H1 (cell line): Measurements from ENCODE around the gene KANSL1. TPM values are rescaled to one million over a fixed set of nuclear protein-coding genes. Genes with fewer than 3 reads are reported as not detected.

ENCODE experiments used
- CTCF ChIA-PET: fragments of 300-600 bp; sonication (Branson Sonifier 250); formaldehyde crosslinking; loops from one replicate; lab custom pipeline; 2021; ENCODE audit not compliant: partially characterized antibody; lab: Charles Lee
- POLR2A ChIA-PET: fragments of 300-600 bp; sonication (Branson Sonifier 250); formaldehyde crosslinking; loops from one replicate; lab custom pipeline; 2021; ENCODE audit warnings: inconsistent platforms; ENCODE audit not compliant: partially characterized antibody; lab: Charles Lee
- DNase-seq, 2 experiments: peaks; one replicate each; pipeline versions ENCODE4 v3.0.0 to v3.0.0-alpha.2; 2010 to 2022; ENCODE audit warnings: low spot score in 2 of 2, low read depth in 1 of 2, mixed read lengths in 1 of 2
- FAIRE-seq: peaks from 2 replicates; lab custom pipeline; 2011; peaks lifted over from hg19 to GRCh38; lab: Jason Lieb, UNC
- H2AFZ ChIP-seq: 2 replicates; pipeline ENCODE4 v1.8.1; 2012; ENCODE audit warnings: low read length, inconsistent platforms
- H2AK5ac ChIP-seq: 2 replicates; pipeline ENCODE4 v1.6.1; 2013; ENCODE audit warnings: low read depth, low read length
- H2BK120ac ChIP-seq: replicated peaks from 2 replicates; pipeline ENCODE3; 2013; ENCODE audit warnings: low read depth, low read length, inconsistent platforms
- H2BK12ac ChIP-seq: 2 replicates; pipeline ENCODE4 v1.6.1; 2013; ENCODE audit warnings: low read depth, low read length
- H2BK15ac ChIP-seq: 2 replicates; pipeline ENCODE4 v1.6.1; 2013; ENCODE audit warnings: low read length
- H2BK20ac ChIP-seq: 2 replicates; pipeline ENCODE4 v1.6.1; 2013; ENCODE audit warnings: low read length
- H2BK5ac ChIP-seq: 2 replicates; pipeline ENCODE4 v1.6.1; 2013; ENCODE audit warnings: low read depth, low read length
- H3K14ac ChIP-seq: 2 replicates; pipeline ENCODE4 v1.6.1; 2013; ENCODE audit warnings: inconsistent platforms; ENCODE audit not compliant: insufficient read length
- H3K18ac ChIP-seq: 2 replicates; pipeline ENCODE4 v1.6.1; 2013; ENCODE audit warnings: low read length; ENCODE audit errors: extremely low read depth
- H3K23ac ChIP-seq: 2 replicates; pipeline ENCODE4 v1.6.1; 2013; ENCODE audit warnings: inconsistent platforms; ENCODE audit not compliant: insufficient read length
- H3K23me2 ChIP-seq: 2 replicates; pipeline ENCODE4 v1.6.1; 2013; ENCODE audit warnings: low read depth, low read length
- H3K27ac ChIP-seq: 2 replicates; pipeline ENCODE4 v1.6.1; 2011; ENCODE audit warnings: low read depth, low read length, inconsistent platforms
- H3K27me3 ChIP-seq, 4 experiments: replicated peaks in 1 of 4; 1 replicate in 1 of 4; 2 replicates in 3 of 4; pipeline versions ENCODE4 v1.6.1 to v1.8.1; 2011 to 2013; ENCODE audit warnings: low read length in 3 of 4, mild to moderate bottlenecking in 3 of 4, inconsistent platforms in 2 of 4, mixed read lengths in 2 of 4, moderate library complexity in 1 of 4; ENCODE audit not compliant: control insufficient read depth in 3 of 4, insufficient read depth in 3 of 4; ENCODE audit errors: extremely low read depth in 1 of 4
- H3K36me3 ChIP-seq, 4 experiments: 2 replicates each; pipeline versions ENCODE4 v1.6.1 to v1.8.1; 2011 to 2013; ENCODE audit warnings: mild to moderate bottlenecking in 4 of 4, low read length in 3 of 4, moderate library complexity in 2 of 4, control low read depth in 1 of 4, inconsistent platforms in 1 of 4; ENCODE audit not compliant: insufficient read depth in 4 of 4, control insufficient read depth in 2 of 4
- H3K4ac ChIP-seq: replicated peaks from 2 replicates; pipeline ENCODE3; 2013; ENCODE audit warnings: low read length, low read depth, mixed read lengths, inconsistent platforms; ENCODE audit not compliant: insufficient read length
- H3K4me1 ChIP-seq, 4 experiments: replicated peaks in 1 of 4; 1 replicate in 1 of 4; 2 replicates in 3 of 4; pipeline versions ENCODE4 v1.6.1 to v1.8.1; 2011 to 2013; ENCODE audit warnings: low read length in 3 of 4, inconsistent platforms in 2 of 4, mixed read lengths in 1 of 4; ENCODE audit not compliant: insufficient read depth in 4 of 4, control insufficient read depth in 3 of 4
- H3K4me2 ChIP-seq, 2 experiments: 2 replicates each; pipeline versions ENCODE4 v1.6.1 to v1.8.1; 2011 to 2013; ENCODE audit warnings: low read depth in 2 of 2, low read length in 2 of 2, control low read depth in 1 of 2, inconsistent platforms in 1 of 2, mild to moderate bottlenecking in 1 of 2; ENCODE audit not compliant: insufficient read depth in 1 of 2
- H3K4me3 ChIP-seq, 4 experiments: fragments of 200-600, 300-600 bp in 1 of 4; sonication (generic), shearing (Covaris generic), sonication (Bioruptor Twin) in 1 of 4; 2 replicates each; pipeline versions ENCODE4 v1.5.1 to v1.8.1; 2011 to 2016; ENCODE audit warnings: low read length in 4 of 4, low read depth in 3 of 4, control low read depth in 2 of 4, inconsistent platforms in 2 of 4, mild to moderate bottlenecking in 2 of 4, mixed read lengths in 1 of 4, moderate library complexity in 1 of 4; ENCODE audit not compliant: insufficient read depth in 2 of 4; ENCODE audit errors: extremely low read depth in 1 of 4
- H3K56ac ChIP-seq: replicated peaks from 2 replicates; pipeline ENCODE3; 2013; ENCODE audit warnings: low read depth, mild to moderate bottlenecking, mixed read lengths, low read length, inconsistent platforms; ENCODE audit not compliant: insufficient read length
- H3K79me1 ChIP-seq: 2 replicates; pipeline ENCODE4 v1.6.1; 2013; ENCODE audit warnings: low read depth, low read length, control low read depth
- H3K79me2 ChIP-seq, 2 experiments: 2 replicates each; pipeline versions ENCODE4 v1.6.1 to v1.8.1; 2012 to 2013; ENCODE audit warnings: low read length in 2 of 2, mild to moderate bottlenecking in 2 of 2, inconsistent platforms in 1 of 2; ENCODE audit not compliant: insufficient read depth in 2 of 2, control insufficient read depth in 1 of 2
- H3K9ac ChIP-seq, 4 experiments: replicated peaks in 1 of 4; 1 replicate in 1 of 4; 2 replicates in 3 of 4; pipeline versions ENCODE4 v1.6.1 to v1.8.1; 2011 to 2013; ENCODE audit warnings: low read depth in 3 of 4, low read length in 3 of 4, control low read depth in 2 of 4, mild to moderate bottlenecking in 2 of 4, moderate library complexity in 2 of 4, inconsistent platforms in 1 of 4; ENCODE audit errors: extremely low read depth in 1 of 4
- H3K9me3 ChIP-seq, 2 experiments: 2 replicates each; pipeline versions ENCODE4 v1.6.1 to v1.8.1; 2012 to 2013; ENCODE audit warnings: mild to moderate bottlenecking in 2 of 2, moderate library complexity in 2 of 2, control low read depth in 1 of 2, inconsistent platforms in 1 of 2, low read depth in 1 of 2, low read length in 1 of 2, mixed read lengths in 1 of 2; ENCODE audit not compliant: insufficient read depth in 2 of 2
- H4K20me1 ChIP-seq, 2 experiments: replicated peaks in 1 of 2; 2 replicates each; pipeline versions ENCODE3 to v1.8.1; 2011 to 2013; ENCODE audit warnings: inconsistent platforms in 2 of 2, low read length in 2 of 2, mild to moderate bottlenecking in 1 of 2; ENCODE audit not compliant: insufficient read depth in 2 of 2, control insufficient read depth in 1 of 2
- H4K5ac ChIP-seq: 2 replicates; pipeline ENCODE4 v1.6.1; 2013; ENCODE audit warnings: low read length, low read depth, mixed read lengths, inconsistent platforms; ENCODE audit not compliant: insufficient read length
- H4K8ac ChIP-seq: 2 replicates; pipeline ENCODE4 v1.8.0; 2013; ENCODE audit warnings: mild to moderate bottlenecking, moderate library complexity, low read length, inconsistent platforms; ENCODE audit not compliant: insufficient read depth; ENCODE audit errors: extremely low read depth
- H4K91ac ChIP-seq: replicated peaks from 2 replicates; pipeline ENCODE3; 2013; ENCODE audit warnings: low read length, mixed read lengths, inconsistent platforms; ENCODE audit not compliant: insufficient read length
- NANOG ChIP-seq: IDR thresholded peaks from 2 replicates; pipeline ENCODE4 v1.6.1; 2011; ENCODE audit warnings: low read length, low read depth, mild to moderate bottlenecking, inconsistent platforms; ENCODE audit not compliant: insufficient read depth, poor library complexity, severe bottlenecking
- POLR2A ChIP-seq, 2 experiments: IDR thresholded peaks; 1 replicate in 1 of 2; 2 replicates in 1 of 2; pipeline ENCODE4 v1.6.1; 2011; ENCODE audit warnings: low read depth in 2 of 2, low read length in 2 of 2, mild to moderate bottlenecking in 2 of 2; ENCODE audit errors: control extremely low read depth in 1 of 2
- WGBS, 2 experiments: shearing (Covaris generic) in 1 of 2; methylation state at CpG; one replicate each; pipeline versions ENCODE4 v1.1.6 to v1.1.7; 2013 to 2015; ENCODE audit warnings: low lambda C conversion rate in 2 of 2, mixed read lengths in 2 of 2, inconsistent platforms in 1 of 2, low coverage in 1 of 2, missing lambda C conversion rate in 1 of 2; ENCODE audit not compliant: insufficient replicate concordance in 2 of 2, insufficient coverage in 1 of 2, insufficient read length in 1 of 2; ENCODE audit errors: extremely low coverage in 1 of 2, missing lambda C conversion rate in 1 of 2; 5-methylcytosine and 5-hydroxymethylcytosine counted together
- polyA plus RNA-seq, 7 experiments: library from polyadenylated mRNA; depleted of rRNA in 3 of 7; stranded (reverse) in 5 of 7; unstranded in 2 of 7; fragments of >200 nt in 5 of 7; fragments of 200-250 nt in 2 of 7; gene quantifications; 1 replicate in 5 of 7; 2 replicates in 1 of 7; 4 replicates in 1 of 7; pipeline versions ENCODE4 v1.2.1 to v1.2.3, GENCODE V29; 2011 to 2013; ENCODE audit warnings: missing spikeins in 2 of 7, mixed read lengths in 2 of 7
- total RNA-seq: library from RNA; stranded (reverse); fragmentation: NEBNext Ultra II Directional; extraction: Animal tissue kit (Norgen Biotek cat#: 25700); gene quantifications from 2 replicates; pipeline ENCODE4 v1.2.1, GENCODE V29; 2021

The KANSL1 gene
- total and polyA plus RNA-seq, 2 of the 8 experiments (the other 6 are each of a cell fraction or from before 2014, with no cell fraction given), result 34.0 to 128 TPM

DNA sequence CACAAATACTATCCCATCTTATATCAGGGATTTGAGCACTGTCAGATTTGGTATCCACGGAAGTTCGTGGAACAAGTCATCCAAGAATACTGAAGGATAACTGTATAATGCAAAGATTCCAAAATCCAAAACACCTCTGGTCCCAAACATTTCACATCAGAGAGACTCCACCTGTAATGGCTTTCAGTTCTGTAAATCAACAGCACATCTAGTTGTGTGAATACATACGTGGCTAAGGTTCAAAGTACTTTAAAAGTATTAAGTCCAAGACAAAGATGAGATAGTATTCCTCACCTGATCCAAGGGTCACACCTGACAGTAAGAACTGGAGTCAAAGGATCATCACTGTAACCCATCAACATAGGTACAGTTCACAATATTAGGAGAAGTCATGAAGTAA, 54.8 kb downstream of the KANSL1 start:
- H3K27ac ChIP-seq, result no peak overlapping the region
- FAIRE-seq, result no peak
- peaks cover 26 to 55% of the 10 kb centered on the region in 2 experiments for H4K20me1 ChIP-seq

More for the DNA sequence above, 54.8 kb downstream of the KANSL1 start:
- H3K9ac ChIP-seq, result no peak overlapping the region
- H4K91ac ChIP-seq, result no peak overlapping the region
- H4K5ac ChIP-seq, result no peak overlapping the region
- ChIA-PET CTCF (interaction anchor here (0.6 to 0.7 kb wide), 2 partner anchors 15 to 82 kb away, joined by 3 read pairs; no protein-coding TSS in a partner anchor), POLR2A (interaction anchor here (1.0 to 1.5 kb wide), 2 partner anchors 21 to 45 kb away, joined by 3 to 5 read pairs; no protein-coding TSS in a partner anchor)
- H2AK5ac ChIP-seq, result no peak overlapping the region
- H3K18ac ChIP-seq, result no peak overlapping the region
- no peak overlapping the region for H2BK20ac ChIP-seq
- peak in 1 of 2 experiments; percentile 6; a peak in 1 of 3 replicates for TF ChIP-seq POLR2A (IDR thresholded peaks at IDR 0.05; ENCODE audit: control extremely low read depth in 1 of 2, low read depth in 2 of 2, low read length in 2 of 2)
- TF ChIP-seq NANOG, result no peak
- H3K4ac ChIP-seq, result no peak overlapping the region
- no peak overlapping the region for H2BK5ac ChIP-seq
- no peaks in the 10 kb centered on the region; the same call in none of the 2 replicates for H3K79me1 ChIP-seq
- H3K4me2 ChIP-seq, result no peak overlapping the region
- no peak for DNase-seq
- no peaks in the 10 kb centered on the region for H3K9me3 ChIP-seq
- peaks cover 73 to 99% of the 10 kb centered on the region in 2 experiments for H3K79me2 ChIP-seq
- H2AFZ ChIP-seq, result no peak overlapping the region
- no peak overlapping the region for H2BK120ac ChIP-seq
- H3K36me3 ChIP-seq, result no peaks in the 10 kb centered on the region
- 82% methylated on average over 3 of the region's 3 CpGs; no CpG with 5 or more reads in 1 of the 2 experiments for WGBS, 2 experiments
- no peaks in the 10 kb centered on the region for H3K27me3 ChIP-seq
- no peak overlapping the region for H3K4me3 ChIP-seq
- H2BK12ac ChIP-seq, result no peak overlapping the region
- no peak overlapping the region for H3K14ac ChIP-seq
- no peak overlapping the region for H4K8ac ChIP-seq
- H3K56ac ChIP-seq, result no peak overlapping the region
- H3K23me2 ChIP-seq, result no peaks in the 10 kb centered on the region
- H2BK15ac ChIP-seq, result no peak overlapping the region
- no peak overlapping the region for H3K23ac ChIP-seq
- peaks cover 0 to 2% (median 1%) of the 10 kb centered on the region in 4 experiments; a peak in 3 of 7 replicates for H3K4me1 ChIP-seq
